ENCODE results near the gene FLOT2.

FLOT2 gene

GRCh38 chr17:28888832-28889231, 8.7 kb downstream of the FLOT2 start:
- no peak for FAIRE-seq
- no peak for TF ChIP-seq PAX5 (IDR thresholded peaks at IDR 0.05; ENCODE audit: insufficient read depth, low read length, severe bottlenecking)
- TF ChIP-seq POLR2AphosphoS5 (IDR thresholded peaks at IDR 0.05; ENCODE audit: low read depth, low read length) = no peak
- TF ChIP-seq SPI1 (IDR thresholded peaks at IDR 0.05; ENCODE audit: low read depth, low read length) = no peak
- no peak for TF ChIP-seq TAF1 (IDR thresholded peaks at IDR 0.05; ENCODE audit: low read depth, low read length)
- TF ChIP-seq POU2F2 (IDR thresholded peaks at IDR 0.05; ENCODE audit: low read depth, low read length) = no peak
- TF ChIP-seq POLR2A (IDR thresholded peaks at IDR 0.05; ENCODE audit: low read depth, low read length) = no peak
- no peak for DNase-seq (ENCODE audit: insufficient read length, low spot score)

DNA sequence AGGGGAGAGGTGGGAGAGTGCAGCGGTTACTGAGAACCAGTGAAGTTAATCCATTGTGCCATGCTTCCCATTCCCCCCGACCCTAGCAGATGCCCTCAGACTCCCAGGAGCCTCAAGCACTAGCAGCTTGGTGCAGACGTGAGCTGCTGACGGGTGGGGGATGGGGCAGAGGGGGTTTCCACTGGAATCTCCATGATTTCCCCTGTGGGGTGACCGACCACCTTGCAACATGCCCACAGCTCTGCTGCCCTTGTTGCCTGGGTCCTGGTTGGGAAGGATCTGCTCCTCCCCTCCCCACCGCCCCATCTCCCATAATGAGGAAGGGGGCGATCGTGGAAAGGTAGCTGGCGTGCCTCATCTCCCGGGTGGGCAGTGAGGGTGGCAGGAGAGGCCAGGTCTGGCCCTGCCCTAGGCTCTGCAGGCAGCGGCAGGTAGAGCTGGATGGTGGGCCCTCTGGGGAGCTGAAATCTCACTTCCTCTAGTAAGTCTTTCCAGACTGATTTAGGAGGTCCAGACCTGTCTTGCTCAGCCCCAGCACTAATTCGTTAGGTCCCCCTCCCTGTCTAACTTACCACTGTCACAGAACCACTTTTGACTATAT, 9.6 kb downstream of the FLOT2 start:
- FAIRE-seq (peak; percentile 70), DNase-seq (ENCODE audit: insufficient read length, low spot score) (no peak)
- TF ChIP-seq SPI1 (IDR thresholded peaks at IDR 0.05; ENCODE audit: low read depth, low read length) = peak; percentile 78
- no peak for TF ChIP-seq PAX5 (IDR thresholded peaks at IDR 0.05; ENCODE audit: insufficient read depth, low read length, severe bottlenecking)

DNA sequence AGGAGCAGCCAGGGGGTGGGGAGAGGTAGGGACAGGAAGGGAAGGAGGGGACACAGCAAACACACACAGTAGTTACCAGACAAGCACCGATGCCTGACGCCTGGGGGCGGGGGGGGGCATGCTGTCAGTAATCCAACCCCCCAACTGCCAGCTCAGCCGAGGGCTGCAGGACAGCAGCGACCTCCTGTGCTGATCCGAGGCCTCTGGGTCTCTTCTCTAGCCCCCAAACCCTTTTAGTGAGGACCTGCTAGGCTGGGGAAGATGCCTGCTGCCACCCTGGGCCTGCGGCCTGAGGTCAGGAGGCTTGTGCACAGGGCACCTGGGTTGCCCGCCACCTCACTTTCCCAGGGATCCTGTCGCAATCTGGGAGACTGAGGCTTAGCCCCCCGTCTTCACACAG, 11.6 kb downstream of the FLOT2 start:
- DNase-seq (ENCODE audit: insufficient read length, low spot score) (no peak), FAIRE-seq (no peak)
- TF ChIP-seq PAX5 (IDR thresholded peaks at IDR 0.05; ENCODE audit: insufficient read depth, low read length, severe bottlenecking) (no peak), SPI1 (IDR thresholded peaks at IDR 0.05; ENCODE audit: low read depth, low read length) (no peak), POLR2A (IDR thresholded peaks at IDR 0.05; ENCODE audit: low read depth, low read length) (no peak)

- DNase-seq (ENCODE audit: insufficient read length, low spot score) (no peak), FAIRE-seq (no peak)
- no peak for TF ChIP-seq PAX5 (IDR thresholded peaks at IDR 0.05; ENCODE audit: insufficient read depth, low read length, severe bottlenecking)
- no peak for TF ChIP-seq POLR2AphosphoS5 (IDR thresholded peaks at IDR 0.05; ENCODE audit: low read depth, low read length)
- TF ChIP-seq TAF1 (IDR thresholded peaks at IDR 0.05; ENCODE audit: low read depth, low read length) = no peak
- TF ChIP-seq POU2F2 (IDR thresholded peaks at IDR 0.05; ENCODE audit: low read depth, low read length) = no peak
- TF ChIP-seq POLR2A (IDR thresholded peaks at IDR 0.05; ENCODE audit: low read depth, low read length) = no peak
Observed at GRCh38 chr17:28885363-28885762, 12.2 kb downstream of the FLOT2 start.

GRCh38 chr17:28883967-28884702, 13.4 kb downstream of the FLOT2 start:
- no peak for DNase-seq (ENCODE audit: insufficient read length, low spot score)
- no peak for TF ChIP-seq POU2F2 (IDR thresholded peaks at IDR 0.05; ENCODE audit: low read depth, low read length)
- no peak for TF ChIP-seq TAF1 (IDR thresholded peaks at IDR 0.05; ENCODE audit: low read depth, low read length)
- no peak for TF ChIP-seq SPI1 (IDR thresholded peaks at IDR 0.05; ENCODE audit: low read depth, low read length)
- TF ChIP-seq POLR2A (IDR thresholded peaks at IDR 0.05; ENCODE audit: low read depth, low read length) = no peak
- no peak for FAIRE-seq

- no peak for TF ChIP-seq POU2F2 (IDR thresholded peaks at IDR 0.05; ENCODE audit: low read depth, low read length)
- no peak for TF ChIP-seq POLR2A (IDR thresholded peaks at IDR 0.05; ENCODE audit: low read depth, low read length)
- TF ChIP-seq TAF1 (IDR thresholded peaks at IDR 0.05; ENCODE audit: low read depth, low read length) = no peak
- no peak for TF ChIP-seq POLR2AphosphoS5 (IDR thresholded peaks at IDR 0.05; ENCODE audit: low read depth, low read length)
- TF ChIP-seq PAX5 (IDR thresholded peaks at IDR 0.05; ENCODE audit: insufficient read depth, low read length, severe bottlenecking) = no peak
- no peak for TF ChIP-seq SPI1 (IDR thresholded peaks at IDR 0.05; ENCODE audit: low read depth, low read length)
- DNase-seq (ENCODE audit: insufficient read length, low spot score) = no peak
- FAIRE-seq = no peak
Observed at GRCh38 chr17:28882154-28882895, 15.2 kb downstream of the FLOT2 start.

DNA sequence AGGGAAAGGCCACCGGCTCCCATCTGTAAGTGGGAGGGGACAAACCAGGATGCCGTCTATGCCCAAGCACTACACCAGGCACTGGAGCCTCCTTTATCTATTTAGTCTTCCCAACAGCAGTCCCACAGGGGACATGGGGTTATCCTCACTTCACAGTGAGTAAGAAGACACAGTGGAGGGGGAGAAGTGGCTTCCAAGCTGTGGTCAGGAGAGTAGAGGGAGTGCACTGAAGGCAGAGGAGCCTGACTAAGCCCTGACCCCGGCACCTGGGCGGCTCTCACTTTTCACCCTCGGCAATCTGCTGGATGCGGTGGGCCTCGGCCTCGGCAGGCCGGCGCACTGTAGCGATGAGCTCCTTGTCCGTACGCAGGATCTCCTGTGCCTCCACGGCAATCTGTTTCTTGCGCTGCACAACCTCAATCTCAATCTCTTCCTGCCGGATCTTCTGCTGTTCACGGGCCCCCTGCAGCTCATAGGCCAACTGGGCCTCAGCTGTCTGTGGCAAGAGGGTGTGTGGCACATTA, 15.9 kb downstream of the FLOT2 start:
- FAIRE-seq (no peak), DNase-seq (ENCODE audit: insufficient read length, low spot score) (no peak)
- no peak for TF ChIP-seq POU2F2 (IDR thresholded peaks at IDR 0.05; ENCODE audit: low read depth, low read length)
- no peak for TF ChIP-seq POLR2A (IDR thresholded peaks at IDR 0.05; ENCODE audit: low read depth, low read length)
- no peak for TF ChIP-seq TAF1 (IDR thresholded peaks at IDR 0.05; ENCODE audit: low read depth, low read length)
- TF ChIP-seq SPI1 (IDR thresholded peaks at IDR 0.05; ENCODE audit: low read depth, low read length) = no peak
- TF ChIP-seq PAX5 (IDR thresholded peaks at IDR 0.05; ENCODE audit: insufficient read depth, low read length, severe bottlenecking) = no peak
- TF ChIP-seq POLR2AphosphoS5 (IDR thresholded peaks at IDR 0.05; ENCODE audit: low read depth, low read length) = no peak

GRCh38 chr17:28880572-28880945, 17.0 kb downstream of the FLOT2 start:
- FAIRE-seq = no peak
- DNase-seq (ENCODE audit: insufficient read length, low spot score) = no peak
- TF ChIP-seq POLR2A (IDR thresholded peaks at IDR 0.05; ENCODE audit: low read depth, low read length) = no peak
- TF ChIP-seq TAF1 (IDR thresholded peaks at IDR 0.05; ENCODE audit: low read depth, low read length) = no peak
- TF ChIP-seq SPI1 (IDR thresholded peaks at IDR 0.05; ENCODE audit: low read depth, low read length) = no peak
- TF ChIP-seq POU2F2 (IDR thresholded peaks at IDR 0.05; ENCODE audit: low read depth, low read length) = no peak
- TF ChIP-seq POLR2AphosphoS5 (IDR thresholded peaks at IDR 0.05; ENCODE audit: low read depth, low read length) = no peak
- no peak for TF ChIP-seq PAX5 (IDR thresholded peaks at IDR 0.05; ENCODE audit: insufficient read depth, low read length, severe bottlenecking)

DNA sequence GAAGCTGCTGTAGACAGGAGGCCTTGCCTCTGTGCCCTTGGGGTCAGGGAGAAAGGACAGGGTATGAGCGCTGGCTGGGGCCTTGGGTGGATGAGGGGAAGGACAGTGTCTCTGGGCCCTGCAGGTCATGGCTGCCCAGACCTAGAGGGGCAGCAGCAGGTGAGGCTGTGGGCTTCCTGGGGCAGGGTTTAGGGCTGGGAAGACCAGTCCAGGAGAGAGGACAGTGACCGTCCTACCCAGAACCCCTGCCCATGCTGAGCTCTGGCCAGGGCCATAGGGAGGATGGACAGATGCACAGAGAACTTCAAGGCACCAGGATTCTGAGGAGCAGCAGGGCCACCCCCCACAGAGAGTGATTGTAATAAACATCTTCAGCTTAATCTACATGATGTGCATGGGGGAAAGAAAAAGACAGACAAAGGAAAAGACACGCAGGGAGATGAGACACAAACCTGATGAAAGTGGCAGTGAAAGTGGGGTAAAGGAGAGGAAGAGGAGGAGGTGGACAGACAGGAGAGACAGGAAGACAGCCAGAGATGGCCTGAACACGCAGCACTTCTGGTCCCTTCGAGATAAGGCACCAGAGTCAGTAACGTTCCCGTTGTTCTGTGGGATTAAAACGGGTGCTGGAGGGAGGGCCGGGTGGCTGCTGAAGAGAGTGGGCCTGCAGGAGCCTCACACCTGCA, 17.5 kb downstream of the FLOT2 start:
- TF ChIP-seq POLR2A (IDR thresholded peaks at IDR 0.05; ENCODE audit: low read depth, low read length) (no peak), TAF1 (IDR thresholded peaks at IDR 0.05; ENCODE audit: low read depth, low read length) (no peak), POLR2AphosphoS5 (IDR thresholded peaks at IDR 0.05; ENCODE audit: low read depth, low read length) (no peak), PAX5 (IDR thresholded peaks at IDR 0.05; ENCODE audit: insufficient read depth, low read length, severe bottlenecking) (no peak), POU2F2 (IDR thresholded peaks at IDR 0.05; ENCODE audit: low read depth, low read length) (no peak), SPI1 (IDR thresholded peaks at IDR 0.05; ENCODE audit: low read depth, low read length) (no peak)
- FAIRE-seq (no peak), DNase-seq (ENCODE audit: insufficient read length, low spot score) (no peak)

Data from GM12891 (cell line).